ENCODE data around the gene NBR1. TPM values are rescaled to one million over a fixed set of nuclear protein-coding genes. Genes with fewer than 3 reads are reported as not detected.
A peak's percentile ranks its signal among the peaks of the same experiment; 100 is the strongest.
"Not testable (repeated sequence)": the region's sequence is repeated elsewhere in the genome, so short reads cannot be mapped to it uniquely, and the experiment has no call there.

Gene NBR1
- total RNA-seq, 5 donors from 2014 or later (not counting 1 experiment from before 2014, with no cell fraction given), result 51.5 to 82.2 (median 80.1) TPM

DNA sequence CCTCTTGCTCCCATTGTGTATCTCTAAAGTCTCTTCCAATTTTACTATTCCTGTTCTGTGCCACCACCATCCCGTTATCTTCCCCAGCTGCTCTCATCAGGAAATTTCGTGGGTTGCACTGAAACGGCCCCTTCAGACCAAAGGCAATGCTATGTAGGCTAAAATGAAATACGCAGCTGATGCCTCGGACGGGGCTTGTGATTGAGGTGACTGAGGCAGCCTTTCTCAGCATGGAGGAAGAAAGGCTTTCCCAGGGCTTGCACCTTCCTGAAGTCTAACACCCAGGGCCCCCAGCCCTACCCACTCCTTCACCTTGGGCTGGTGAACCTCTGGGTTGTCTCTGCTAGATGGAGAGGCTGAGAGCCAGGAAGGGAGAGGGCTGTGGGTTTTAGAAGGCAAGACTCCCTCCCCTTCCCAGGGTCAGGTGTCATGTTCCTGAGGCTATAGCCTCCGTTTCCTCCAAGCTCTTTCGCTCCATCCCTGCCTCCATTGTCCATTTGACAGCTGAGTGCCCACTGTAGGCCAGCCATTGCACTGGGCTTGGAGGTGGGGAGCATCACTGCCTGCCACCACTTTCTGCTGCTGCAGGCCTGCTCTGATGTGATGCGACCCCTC lies 49.6 kb downstream of the NBR1 start:
- ChIA-PET CTCF (interaction anchor here (0.5 to 0.6 kb wide), 2 partner anchors 92 to 1414 kb away, joined by 3 read pairs; no protein-coding TSS in a partner anchor), POLR2A (interaction anchor here in 1 of 2 donors (0.5 to 0.6 kb wide), 2 partner anchors 52 to 137 kb away, joined by 3 to 4 read pairs; no protein-coding TSS in a partner anchor)
- Histone ChIP-seq H3K9me3 (no peaks in the 10 kb centered on the region), H3K4me3 (ENCODE audit: control insufficient read depth in 1 of 2, extremely low read depth in 1 of 2, low read length in 1 of 2) (no peak overlapping the region), H3K4me1 (ENCODE audit: control insufficient read depth in 1 of 2, extremely low read depth in 1 of 2, insufficient read depth in 2 of 2, low read length in 2 of 2) (peaks cover 2 to 16% of the 10 kb centered on the region in 2 experiments), H3K27me3 (replicated peaks in 1 of 2; ENCODE audit: control insufficient read depth in 2 of 2, extremely low read depth in 1 of 2, insufficient read depth in 2 of 2, low read length in 1 of 2) (no peaks in the 10 kb centered on the region), H3K27ac (ENCODE audit: low read length) (no peak overlapping the region), H3K36me3 (ENCODE audit: control insufficient read depth in 2 of 2, extremely low read depth in 1 of 2, insufficient read depth in 1 of 2, low read length in 1 of 2) (peaks cover 3 to 17% of the 10 kb centered on the region in 2 donors)
- no peak for DNase-seq
- H3K36me3 Mint-ChIP-seq, result peaks cover 21% of the 10 kb centered on the region
- no peak for ATAC-seq (replicated peaks in 1 of 4)
- peak overlapping the region in 1 of 2 donors; percentile 52 for H3K27ac Mint-ChIP-seq
- WGBS (ENCODE audit: insufficient coverage), result 75% methylated on average over 4 of the region's 9 CpGs
- H3K4me1 Mint-ChIP-seq, result peaks cover 15 to 20% (median 17%) of the 10 kb centered on the region in 3 donors
- no peaks in the 10 kb centered on the region for H3K27me3 Mint-ChIP-seq
- H3K9me3 Mint-ChIP-seq, result no peaks in the 10 kb centered on the region
- H3K4me3 Mint-ChIP-seq, result no peak overlapping the region

DNA sequence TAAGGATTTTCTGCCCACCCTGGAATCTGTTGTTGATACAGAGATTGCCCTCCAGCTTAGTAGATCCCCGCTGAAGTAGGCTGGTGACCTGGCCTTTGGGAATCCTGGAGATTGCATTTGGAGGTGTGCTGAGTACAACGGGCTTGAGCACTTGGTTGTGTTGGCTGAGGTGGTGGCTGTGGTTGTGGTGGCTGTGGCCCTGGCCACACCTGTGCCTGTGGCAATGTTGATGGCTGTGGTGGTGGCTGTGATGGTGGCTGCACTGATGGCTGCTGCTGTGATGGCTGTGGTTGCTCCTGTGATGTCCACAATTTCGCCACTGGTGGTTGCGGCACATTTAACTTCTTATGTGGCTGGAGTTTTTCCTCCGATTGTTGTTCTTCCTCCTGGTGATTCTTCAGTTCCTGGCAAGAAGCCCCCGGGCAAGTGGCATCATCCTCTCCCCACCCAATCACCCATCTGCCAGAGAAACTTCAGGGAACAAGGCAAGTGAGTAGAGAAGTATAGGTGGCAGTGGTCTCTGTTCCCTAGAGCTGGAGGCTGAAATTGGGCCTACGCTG lies 53.2 kb downstream of the NBR1 start:
- DNase-seq (peak in 1 of 35 experiments; percentile 0), ATAC-seq (replicated peaks in 1 of 4) (no peak)
- Histone ChIP-seq H3K4me3 (ENCODE audit: control insufficient read depth in 1 of 2, extremely low read depth in 1 of 2, low read length in 1 of 2) (no peak overlapping the region), H3K9me3 (no peaks in the 10 kb centered on the region), H3K27me3 (replicated peaks in 1 of 2; ENCODE audit: control insufficient read depth in 2 of 2, extremely low read depth in 1 of 2, insufficient read depth in 2 of 2, low read length in 1 of 2) (no peaks in the 10 kb centered on the region), H3K36me3 (ENCODE audit: control insufficient read depth in 2 of 2, extremely low read depth in 1 of 2, insufficient read depth in 1 of 2, low read length in 1 of 2) (peaks cover 3 to 6% of the 10 kb centered on the region in 2 donors), H3K4me1 (ENCODE audit: control insufficient read depth in 1 of 2, extremely low read depth in 1 of 2, insufficient read depth in 2 of 2, low read length in 2 of 2) (peaks cover 0 to 4% of the 10 kb centered on the region in 2 experiments), H3K27ac (ENCODE audit: low read length) (no peak overlapping the region)
- Mint-ChIP-seq H3K4me1 (peaks cover 0 to 3% (median 0%) of the 10 kb centered on the region in 3 donors), H3K9me3 (no peaks in the 10 kb centered on the region), H3K27ac (no peak overlapping the region), H3K27me3 (no peaks in the 10 kb centered on the region), H3K4me3 (no peak overlapping the region), H3K36me3 (peaks cover 8% of the 10 kb centered on the region)
- WGBS (ENCODE audit: insufficient coverage), result 85% methylated on average over 5 of the region's 7 CpGs
- ChIA-PET POLR2A (no interaction called here), CTCF (no interaction called here)

DNA sequence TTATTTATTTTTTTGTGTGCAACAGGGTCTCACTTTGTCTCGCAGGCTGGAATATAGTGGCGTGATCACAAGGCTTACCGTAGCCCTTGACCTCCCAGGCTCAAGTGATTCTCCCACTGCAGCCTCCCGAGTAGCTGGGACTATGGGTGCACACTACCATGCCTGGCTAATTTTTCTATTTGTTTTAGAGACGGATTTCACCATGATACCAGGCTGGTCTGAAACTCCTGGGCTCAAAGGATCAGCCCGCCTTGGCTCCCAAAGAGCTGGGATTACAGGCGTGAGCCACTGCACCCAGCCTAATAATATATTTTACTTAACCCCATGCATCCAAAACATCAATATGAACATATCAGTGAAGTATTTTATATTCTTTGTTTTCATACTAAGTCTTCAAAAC lies 55.4 kb downstream of the NBR1 start:
- POLR2A ChIA-PET, result no interaction called here
- Histone ChIP-seq H3K4me3 (ENCODE audit: control insufficient read depth in 1 of 2, extremely low read depth in 1 of 2, low read length in 1 of 2) (no peak overlapping the region), H3K27ac (ENCODE audit: low read length) (no peak overlapping the region), H3K27me3 (replicated peaks in 1 of 2; ENCODE audit: control insufficient read depth in 2 of 2, extremely low read depth in 1 of 2, insufficient read depth in 2 of 2, low read length in 1 of 2) (no peaks in the 10 kb centered on the region), H3K4me1 (ENCODE audit: control insufficient read depth in 1 of 2, extremely low read depth in 1 of 2, insufficient read depth in 2 of 2, low read length in 2 of 2) (peaks cover 0 to 4% of the 10 kb centered on the region in 2 experiments), H3K9me3 (no peaks in the 10 kb centered on the region), H3K36me3 (ENCODE audit: control insufficient read depth in 2 of 2, extremely low read depth in 1 of 2, insufficient read depth in 1 of 2, low read length in 1 of 2) (peaks cover 3 to 6% of the 10 kb centered on the region in 2 donors)
- 94% methylated on average over 3 of the region's 7 CpGs for WGBS (ENCODE audit: insufficient coverage)
- CTCF ChIA-PET, result interaction anchor here in 1 of 2 donors (0.6 kb wide), 1 partner anchor 26 kb away, joined by 3 read pairs; no protein-coding TSS in a partner anchor
- no peak overlapping the region for H3K4me3 Mint-ChIP-seq
- peaks cover 0 to 3% (median 0%) of the 10 kb centered on the region in 3 donors for H3K4me1 Mint-ChIP-seq
- ATAC-seq (replicated peaks in 1 of 4) (no peak), DNase-seq (no peak)
- no peaks in the 10 kb centered on the region for H3K9me3 Mint-ChIP-seq
- no peaks in the 10 kb centered on the region for H3K27me3 Mint-ChIP-seq
- H3K27ac Mint-ChIP-seq, result no peak overlapping the region
- peaks cover 8% of the 10 kb centered on the region for H3K36me3 Mint-ChIP-seq

DNA sequence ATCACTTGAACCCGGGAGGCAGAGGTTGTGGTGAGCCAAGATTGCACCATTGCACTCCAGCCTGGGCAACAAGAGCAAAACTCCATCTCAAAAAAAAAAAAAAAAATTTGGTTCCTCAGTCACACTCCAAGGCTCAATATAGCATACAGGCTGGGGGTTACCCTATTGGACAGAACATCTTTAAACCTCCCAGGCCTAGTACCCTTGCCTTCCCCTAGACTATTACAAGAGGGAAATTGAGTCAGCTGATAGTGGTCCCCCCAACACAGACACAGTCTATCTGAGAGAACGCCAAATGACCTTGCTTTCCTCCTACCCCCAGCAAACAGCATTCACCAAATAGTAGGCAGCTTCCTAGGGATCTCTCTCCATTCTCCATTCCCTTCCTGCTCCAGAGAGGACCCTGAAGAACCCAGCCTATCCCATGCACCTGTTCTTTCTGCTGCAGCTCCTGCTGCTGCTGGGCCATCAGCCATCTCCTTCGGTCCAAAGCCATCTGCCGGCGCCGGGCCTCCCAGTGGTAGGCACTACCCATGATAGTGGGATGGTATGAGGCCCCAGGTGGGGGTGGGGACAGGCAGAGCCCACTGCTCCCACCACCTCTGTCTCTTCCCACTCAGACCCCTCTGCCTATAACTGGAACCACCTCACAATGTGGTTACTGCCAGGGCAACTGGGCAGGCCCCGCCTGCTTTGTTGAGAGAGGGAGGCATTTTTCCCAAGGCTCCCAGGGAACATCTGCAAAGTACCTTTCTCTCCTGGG lies 57.2 kb downstream of the NBR1 start, which contains the start of gene CCDC200:
Gene CCDC200 (minus strand): TSS at position 604 of the 763 bp plus-strand sequence. CDS start 69 bp downstream, at position 535.
- ATAC-seq (replicated peaks in 1 of 4); H3K27ac Mint-ChIP-seq; H3K4me1 ChIP-seq (ENCODE audit: control insufficient read depth in 1 of 2, extremely low read depth in 1 of 2, insufficient read depth in 2 of 2, low read length in 2 of 2); H3K9me3 ChIP-seq; H3K27me3 ChIP-seq (replicated peaks in 1 of 2; ENCODE audit: control insufficient read depth in 2 of 2, extremely low read depth in 1 of 2, insufficient read depth in 2 of 2, low read length in 1 of 2); H3K9me3 Mint-ChIP-seq; H3K27ac ChIP-seq (ENCODE audit: low read length); POLR2A ChIA-PET; H3K36me3 ChIP-seq (ENCODE audit: control insufficient read depth in 2 of 2, extremely low read depth in 1 of 2, insufficient read depth in 1 of 2, low read length in 1 of 2); H3K4me1 Mint-ChIP-seq; H3K27me3 Mint-ChIP-seq; H3K4me3 ChIP-seq (ENCODE audit: control insufficient read depth in 1 of 2, extremely low read depth in 1 of 2, low read length in 1 of 2); DNase-seq; H3K36me3 Mint-ChIP-seq; CTCF ChIA-PET; H3K4me3 Mint-ChIP-seq: not testable (repeated sequence)
- WGBS (ENCODE audit: insufficient coverage), result no CpG with 5 or more reads among the region's 7 CpGs

DNA sequence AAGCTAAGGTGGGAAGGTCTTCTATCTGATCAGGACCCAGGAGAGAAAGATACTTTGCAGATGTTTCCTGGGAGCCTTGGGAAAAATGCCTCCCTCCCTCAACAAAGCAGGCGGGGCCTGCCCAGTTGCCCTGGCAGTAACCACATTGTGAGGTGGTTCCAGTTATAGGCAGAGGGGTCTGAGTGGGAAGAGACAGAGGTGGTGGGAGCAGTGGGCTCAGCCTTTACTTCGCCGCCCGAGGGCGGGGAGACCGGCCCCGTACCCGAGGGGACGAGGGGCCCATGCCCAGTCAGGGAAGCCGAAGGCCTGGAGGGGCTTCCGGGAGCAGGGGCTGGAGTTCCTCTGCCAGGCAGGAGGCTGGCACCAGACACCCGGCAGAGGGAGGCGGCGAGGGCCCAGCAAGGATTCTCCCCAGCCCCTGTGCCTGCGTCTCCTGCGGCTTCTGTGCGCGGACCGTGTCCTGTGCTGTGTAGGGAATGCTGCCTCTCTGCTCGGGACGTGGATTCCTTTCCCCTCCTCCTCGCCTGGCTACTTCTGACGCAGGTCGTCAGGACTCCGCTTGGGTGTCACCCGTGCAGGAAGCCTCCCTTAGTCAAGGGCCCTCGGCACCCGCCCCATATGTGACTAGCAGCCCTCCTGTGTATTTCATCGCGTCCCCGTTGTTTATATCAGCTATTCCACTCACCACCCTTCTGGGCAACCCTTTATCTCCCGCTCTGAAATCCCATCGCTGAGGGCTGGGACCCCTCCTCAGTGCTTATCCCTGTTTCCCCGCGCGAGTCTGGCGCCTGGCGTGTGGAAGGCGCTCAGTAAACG lies 60.4 kb downstream of the NBR1 start:
- H3K4me3 Mint-ChIP-seq, result peak overlapping the region in 1 of 3 donors; percentile 42
- H3K36me3 ChIP-seq (ENCODE audit: control insufficient read depth in 2 of 2, extremely low read depth in 1 of 2, insufficient read depth in 1 of 2, low read length in 1 of 2); H3K4me1 ChIP-seq (ENCODE audit: control insufficient read depth in 1 of 2, extremely low read depth in 1 of 2, insufficient read depth in 2 of 2, low read length in 2 of 2); CTCF ChIA-PET; H3K27me3 ChIP-seq (replicated peaks in 1 of 2; ENCODE audit: control insufficient read depth in 2 of 2, extremely low read depth in 1 of 2, insufficient read depth in 2 of 2, low read length in 1 of 2); H3K27ac ChIP-seq (ENCODE audit: low read length); H3K4me3 ChIP-seq (ENCODE audit: control insufficient read depth in 1 of 2, extremely low read depth in 1 of 2, low read length in 1 of 2); POLR2A ChIA-PET; H3K27me3 Mint-ChIP-seq; H3K9me3 ChIP-seq; H3K9me3 Mint-ChIP-seq; H3K27ac Mint-ChIP-seq; DNase-seq; H3K36me3 Mint-ChIP-seq; H3K4me1 Mint-ChIP-seq; ATAC-seq (replicated peaks in 1 of 4): not testable (repeated sequence)
- no CpG with 5 or more reads among the region's 40 CpGs for WGBS (ENCODE audit: insufficient coverage)
